Thymus (tissue), 11 donors: ENCODE data around the gene MPG. TPM values are rescaled to one million over a fixed set of nuclear protein-coding genes. Genes with fewer than 3 reads are reported as not detected.

Experiments used
- DNase-seq, 9 donors: peaks; one replicate each; pipeline ENCODE4 v3.0.0-alpha.2; 2013; ENCODE audit warnings: low spot score in 9 of 9, low read depth in 6 of 9, missing footprints in 1 of 9
- H3K27ac ChIP-seq, 2 donors: one replicate each; pipeline ENCODE4 v1.5.1; 2013; ENCODE audit warnings: control low read depth in 1 of 2, low read depth in 1 of 2, low read length in 1 of 2, mild to moderate bottlenecking in 1 of 2, moderate library complexity in 1 of 2
- H3K27me3 ChIP-seq, 2 donors: one replicate each; pipeline ENCODE4 v1.5.1; 2013; ENCODE audit warnings: low read length in 1 of 2; ENCODE audit not compliant: control insufficient read depth in 2 of 2, insufficient read depth in 1 of 2
- H3K36me3 ChIP-seq, 2 donors: one replicate each; pipeline ENCODE4 v1.5.1; 2013; ENCODE audit warnings: low read length in 1 of 2, mild to moderate bottlenecking in 1 of 2, moderate library complexity in 1 of 2; ENCODE audit not compliant: control insufficient read depth in 2 of 2, insufficient read depth in 2 of 2
- H3K4me1 ChIP-seq, 2 donors: one replicate each; pipeline ENCODE4 v1.5.1; 2013; ENCODE audit warnings: low read length in 2 of 2; ENCODE audit not compliant: control insufficient read depth in 2 of 2, insufficient read depth in 2 of 2
- H3K4me3 ChIP-seq, 2 donors: one replicate each; pipeline ENCODE4 v1.5.1; 2013; ENCODE audit warnings: low read length in 2 of 2, control low read depth in 1 of 2, mild to moderate bottlenecking in 1 of 2
- H3K9me3 ChIP-seq, 2 donors: one replicate each; pipeline ENCODE4 v1.5.1; 2013; ENCODE audit warnings: low read length in 1 of 2, mild to moderate bottlenecking in 1 of 2; ENCODE audit not compliant: control insufficient read depth in 2 of 2, insufficient read depth in 1 of 2
- WGBS: extraction: QIAGEN DNeasy Blood & Tissue Kit; methylation state at CpG from one replicate; pipeline ENCODE4 v1.1.7; 2013; 5-methylcytosine and 5-hydroxymethylcytosine counted together
- polyA plus RNA-seq: library from polyadenylated mRNA; stranded (reverse); fragments of 200-250 nt; gene quantifications from one replicate; pipeline ENCODE4 v1.2.3, GENCODE V29; 2013
- total RNA-seq: library from RNA; stranded (reverse); fragments of 120-200 nt; gene quantifications from one replicate; pipeline ENCODE4 v1.2.4, GENCODE V29; 2013
- donor health status: healthy.

MPG gene
- total and polyA plus RNA-seq, 2 donors = 45.1 to 58.1 TPM

DNA sequence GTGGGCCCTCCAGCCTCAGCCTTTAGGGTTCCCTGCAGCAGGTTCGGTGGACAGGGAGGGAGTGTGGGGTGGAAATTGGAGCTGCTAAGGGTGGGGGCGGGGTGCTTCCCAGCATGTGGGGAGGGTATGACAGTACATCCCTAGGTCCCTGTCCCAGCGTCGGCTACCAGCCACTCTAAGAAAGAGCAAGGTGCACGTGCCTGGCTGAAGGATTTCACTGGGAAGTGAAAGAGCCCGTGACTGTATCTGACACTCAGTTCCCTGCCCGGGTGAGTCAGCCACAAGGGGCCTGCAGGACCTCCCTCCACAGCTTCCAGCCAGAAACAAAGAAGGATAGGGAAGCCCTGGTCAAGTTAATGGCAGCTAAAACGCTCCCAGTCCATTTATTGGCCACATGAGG lies 20.3 kb upstream of the MPG start:
- Histone ChIP-seq H3K4me1 (peaks cover 5 to 9% of the 10 kb centered on the region in 2 donors), H3K4me3 (no peak overlapping the region), H3K27me3 (peaks cover 0 to 3% of the 10 kb centered on the region in 2 donors), H3K27ac (no peak overlapping the region), H3K36me3 (peaks cover 22 to 25% of the 10 kb centered on the region in 2 donors), H3K9me3 (no peaks in the 10 kb centered on the region)
- DNase-seq = no peak
- WGBS = 92% methylated on average over 8 of the region's 8 CpGs

DNA sequence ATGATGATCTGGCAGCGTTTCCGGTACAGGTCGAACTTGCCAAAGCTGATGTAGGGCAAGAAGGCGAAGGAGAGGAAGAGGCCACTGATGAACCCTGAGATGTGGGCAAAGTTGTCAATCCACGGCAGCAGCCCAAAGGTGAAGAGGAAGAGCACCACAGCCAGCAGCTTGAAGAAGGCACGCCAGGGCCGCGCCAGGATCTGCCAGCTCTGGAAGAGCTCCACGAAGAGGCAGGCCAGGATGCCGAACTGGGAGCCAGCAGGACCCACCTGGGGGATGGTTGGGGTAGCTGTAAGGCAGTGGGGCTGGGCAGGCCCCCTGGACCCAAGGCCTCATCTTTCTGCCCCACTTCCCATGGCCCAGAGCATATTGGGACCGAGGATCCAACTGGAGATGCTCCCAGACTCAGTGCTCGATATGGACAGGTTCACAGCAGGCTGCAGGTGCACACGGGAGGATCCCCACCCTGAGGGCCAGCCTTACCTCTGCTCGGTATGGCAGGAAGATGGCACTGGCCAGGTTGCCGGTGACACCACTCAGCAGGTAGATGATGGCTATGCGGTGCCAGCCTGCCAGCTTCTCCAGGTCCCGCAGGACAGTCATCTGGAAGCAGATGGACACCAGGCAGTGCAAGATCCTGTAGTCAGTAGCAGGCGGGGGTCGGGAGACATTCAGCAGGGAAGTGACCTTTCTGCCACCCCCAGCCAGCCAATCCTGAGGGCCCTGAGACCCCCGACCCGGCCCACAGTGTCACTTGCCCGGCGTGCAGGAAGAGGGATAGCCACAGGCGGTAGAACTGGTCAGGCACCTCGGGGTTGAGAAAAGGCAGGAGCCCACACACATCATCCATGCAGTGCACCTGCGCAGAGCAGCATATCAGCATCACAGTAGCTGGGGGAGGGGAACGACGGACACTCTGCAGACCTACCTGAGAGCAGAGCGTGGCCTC lies 19.3 kb upstream of the MPG start:
- 94% methylated on average over 29 of the region's 29 CpGs for whole genome bisulfite sequencing
- H3K4me3 ChIP-seq = no peak overlapping the region
- H3K9me3 ChIP-seq = no peaks in the 10 kb centered on the region
- H3K36me3 ChIP-seq = peaks cover 22 to 25% of the 10 kb centered on the region in 2 donors
- peaks cover 0 to 3% of the 10 kb centered on the region in 2 donors for H3K27me3 ChIP-seq
- DNase-seq = no peak
- peaks cover 5 to 7% of the 10 kb centered on the region in 2 donors for H3K4me1 ChIP-seq
- H3K27ac ChIP-seq = no peak overlapping the region

DNA sequence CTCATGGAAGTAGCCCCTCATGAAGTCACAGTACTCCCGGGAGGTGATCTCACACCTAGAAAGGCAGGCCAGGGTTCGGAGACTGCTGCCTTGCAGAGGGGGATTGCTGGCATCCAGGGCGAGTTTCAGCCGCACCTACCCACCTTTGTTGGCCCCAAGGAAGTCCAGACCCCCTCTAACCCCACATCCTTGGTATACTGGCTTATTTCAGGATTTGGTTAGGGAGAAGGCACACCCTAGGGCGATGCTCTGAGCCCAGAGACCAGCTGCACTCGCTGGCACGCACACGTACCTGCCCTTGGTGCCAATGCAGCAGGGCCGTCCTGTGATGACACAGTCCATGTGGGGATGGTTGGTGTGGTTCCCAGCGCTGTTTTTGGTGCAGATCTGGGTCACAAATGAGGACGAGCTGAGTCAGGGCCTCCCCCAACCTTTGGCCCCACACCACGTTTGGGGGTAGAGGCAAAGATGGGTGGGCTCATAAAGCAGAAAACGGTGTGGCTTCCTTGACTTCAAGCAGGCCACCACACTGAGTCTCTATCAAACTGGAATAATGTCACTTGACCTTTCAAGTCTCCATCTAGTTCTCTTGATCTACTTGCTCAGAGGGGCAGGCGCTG lies 18.5 kb upstream of the MPG start:
- Histone ChIP-seq H3K9me3 (no peaks in the 10 kb centered on the region), H3K27me3 (peaks cover 0 to 3% of the 10 kb centered on the region in 2 donors), H3K4me1 (peaks cover 0 to under 1% of the 10 kb centered on the region in 2 donors), H3K27ac (no peak overlapping the region), H3K36me3 (peaks cover 22 to 25% of the 10 kb centered on the region in 2 donors), H3K4me3 (no peak overlapping the region)
- WGBS = 96% methylated on average over 14 of the region's 14 CpGs
- DNase-seq = no peak

- DNase-seq = no peak
- Histone ChIP-seq H3K4me1 (no peaks in the 10 kb centered on the region), H3K9me3 (no peaks in the 10 kb centered on the region), H3K36me3 (peaks cover 22 to 25% of the 10 kb centered on the region in 2 donors), H3K27ac (no peak overlapping the region), H3K4me3 (no peak overlapping the region), H3K27me3 (peaks cover 0 to 3% of the 10 kb centered on the region in 2 donors)
- WGBS = 93% methylated on average over 11 of the region's 11 CpGs
Measured at GRCh38 chr16:60166-60565, 17.9 kb upstream of the MPG start.

- Histone ChIP-seq H3K4me3 (no peak overlapping the region), H3K27ac (no peak overlapping the region), H3K36me3 (peaks cover 12 to 17% of the 10 kb centered on the region in 2 donors), H3K4me1 (no peaks in the 10 kb centered on the region), H3K27me3 (peaks cover 0 to 8% of the 10 kb centered on the region in 2 donors), H3K9me3 (no peaks in the 10 kb centered on the region)
- 95% methylated on average over 89 of the region's 89 CpGs for WGBS
- DNase-seq = no peak
Measured at GRCh38 chr16:60929-61878, 16.8 kb upstream of the MPG start.

DNA sequence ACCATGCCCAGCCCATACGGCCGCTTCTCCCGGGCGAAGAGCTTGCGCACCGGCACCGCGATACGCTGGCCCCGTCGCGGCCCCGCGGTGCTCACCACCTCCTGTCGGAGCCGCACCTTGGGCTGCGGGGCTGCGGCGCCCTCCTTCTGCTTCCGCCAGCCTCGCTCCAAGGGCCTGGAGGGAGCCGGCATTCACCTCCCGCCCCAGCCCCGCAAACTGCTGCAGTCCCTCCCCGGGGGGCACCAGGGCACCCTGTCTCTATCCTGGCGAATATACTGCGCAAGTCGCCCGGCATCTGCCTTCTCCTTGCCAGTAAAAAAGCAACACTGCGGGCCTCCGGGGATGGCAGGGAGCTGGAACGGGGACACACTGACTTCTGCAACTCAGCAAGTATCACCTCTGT lies 16.1 kb upstream of the MPG start:
- 98% methylated on average over 32 of the region's 32 CpGs for WGBS
- DNase-seq = no peak
- no peak overlapping the region for H3K27ac ChIP-seq
- H3K27me3 ChIP-seq = peaks cover 2 to 14% of the 10 kb centered on the region in 2 donors
- no peak overlapping the region for H3K4me3 ChIP-seq
- peaks cover 7 to 11% of the 10 kb centered on the region in 2 donors for H3K36me3 ChIP-seq
- H3K4me1 ChIP-seq = no peaks in the 10 kb centered on the region
- no peaks in the 10 kb centered on the region for H3K9me3 ChIP-seq

- Histone ChIP-seq H3K4me1 (no peaks in the 10 kb centered on the region), H3K27me3 (peaks cover 2 to 20% of the 10 kb centered on the region in 2 donors), H3K36me3 (peaks cover 2 to 5% of the 10 kb centered on the region in 2 donors), H3K4me3 (no peak overlapping the region), H3K27ac (no peak overlapping the region), H3K9me3 (no peaks in the 10 kb centered on the region)
- no peak for DNase-seq
- 97% methylated on average over 34 of the region's 34 CpGs for WGBS
Measured at GRCh38 chr16:62283-62967, 15.6 kb upstream of the MPG start.

DNA sequence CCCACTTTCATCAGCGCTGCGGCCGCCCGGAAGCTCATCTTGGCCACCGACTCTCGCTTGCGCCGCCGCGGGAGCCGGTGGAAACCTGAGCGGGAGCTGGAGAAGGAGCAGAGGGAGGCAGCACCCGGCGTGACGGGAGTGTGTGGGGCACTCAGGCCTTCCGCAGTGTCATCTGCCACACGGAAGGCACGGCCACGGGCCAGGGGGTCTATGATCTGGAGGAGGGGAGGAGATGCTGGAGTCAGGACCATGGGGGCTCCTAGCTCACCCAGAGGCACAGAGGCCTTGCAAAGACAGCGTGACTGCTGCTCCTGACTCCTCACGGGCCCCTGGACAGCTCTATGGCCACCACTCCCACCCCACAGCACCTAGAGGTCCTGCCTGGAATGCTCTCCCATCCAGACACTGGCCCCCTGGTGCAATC lies 15.0 kb upstream of the MPG start:
- no peak for DNase-seq
- 97% methylated on average over 21 of the region's 21 CpGs for WGBS

More for the DNA sequence above, 15.0 kb upstream of the MPG start:
- Histone ChIP-seq H3K27me3 (peaks cover 2 to 23% of the 10 kb centered on the region in 2 donors), H3K27ac (no peak overlapping the region), H3K4me1 (no peaks in the 10 kb centered on the region), H3K4me3 (no peak overlapping the region), H3K36me3 (peaks cover 0 to 4% of the 10 kb centered on the region in 2 donors), H3K9me3 (no peaks in the 10 kb centered on the region)
